ENCODE measurements around the gene RER1.
"Not testable (repeated sequence)": the region's sequence is repeated elsewhere in the genome, so short reads cannot be mapped to it uniquely, and the experiment has no call there.

The RER1 gene

GRCh38 chr1:2435746-2436355 is 44.2 kb downstream of the RER1 start:
- DNase-seq = no peak
- no peak overlapping the region for H3K27ac ChIP-seq
- H3K9me3 ChIP-seq (ENCODE audit: severe bottlenecking) = no peaks in the 10 kb centered on the region
- no peaks in the 10 kb centered on the region for H3K27me3 ChIP-seq (ENCODE audit: insufficient read depth, low read depth, severe bottlenecking)
- no peak for TF ChIP-seq CTCF (IDR thresholded peaks at IDR 0.05; ENCODE audit: low read depth, low read length)
- H3K4me3 ChIP-seq (ENCODE audit: low read depth, low read length) = no peak overlapping the region
- H3K36me3 ChIP-seq = no peaks in the 10 kb centered on the region

- no peaks in the 10 kb centered on the region for H3K27me3 ChIP-seq (ENCODE audit: insufficient read depth, low read depth, severe bottlenecking)
- no peak overlapping the region for H3K27ac ChIP-seq
Observed at GRCh38 chr1:2436876-2437275, 45.2 kb downstream of the RER1 start.

GRCh38 chr1:2437617-2438016 is 46.0 kb downstream of the RER1 start:
- Histone ChIP-seq H3K27me3 (ENCODE audit: insufficient read depth, low read depth, severe bottlenecking) (no peaks in the 10 kb centered on the region), H3K36me3 (no peaks in the 10 kb centered on the region), H3K27ac (no peak overlapping the region), H3K4me3 (ENCODE audit: low read depth, low read length) (no peak overlapping the region), H3K9me3 (ENCODE audit: severe bottlenecking) (no peaks in the 10 kb centered on the region)
- TF ChIP-seq CTCF (IDR thresholded peaks at IDR 0.05; ENCODE audit: low read depth, low read length) = no peak
- no peak for DNase-seq

More at GRCh38 chr1:2436876-2437275, 45.2 kb downstream of the RER1 start:
- Histone ChIP-seq H3K9me3 (ENCODE audit: severe bottlenecking) (no peaks in the 10 kb centered on the region), H3K4me3 (ENCODE audit: low read depth, low read length) (no peak overlapping the region), H3K36me3 (no peaks in the 10 kb centered on the region)
- TF ChIP-seq CTCF (IDR thresholded peaks at IDR 0.05; ENCODE audit: low read depth, low read length) = no peak
- no peak for DNase-seq

GRCh38 chr1:2438038-2438437 is 46.4 kb downstream of the RER1 start:
- H3K36me3 ChIP-seq = no peaks in the 10 kb centered on the region
- H3K4me3 ChIP-seq (ENCODE audit: low read depth, low read length) = no peak overlapping the region
- TF ChIP-seq CTCF (IDR thresholded peaks at IDR 0.05; ENCODE audit: low read depth, low read length) = no peak
- H3K9me3 ChIP-seq (ENCODE audit: severe bottlenecking) = no peaks in the 10 kb centered on the region
- DNase-seq = no peak
- peaks cover 3% of the 10 kb centered on the region for H3K27me3 ChIP-seq (ENCODE audit: insufficient read depth, low read depth, severe bottlenecking)
- no peak overlapping the region for H3K27ac ChIP-seq

- no peak for DNase-seq
- H3K4me3 ChIP-seq (ENCODE audit: low read depth, low read length) = no peak overlapping the region
- TF ChIP-seq CTCF (IDR thresholded peaks at IDR 0.05; ENCODE audit: low read depth, low read length) = no peak
- H3K9me3 ChIP-seq (ENCODE audit: severe bottlenecking) = no peaks in the 10 kb centered on the region
- no peaks in the 10 kb centered on the region for H3K36me3 ChIP-seq
- no peak overlapping the region for H3K27ac ChIP-seq
- H3K27me3 ChIP-seq (ENCODE audit: insufficient read depth, low read depth, severe bottlenecking) = peaks cover 5% of the 10 kb centered on the region
Observed at GRCh38 chr1:2438641-2439040, 47.0 kb downstream of the RER1 start.

- H3K27ac ChIP-seq = 0 out of 2 replicates have a peak overlapping the region, but pooled peaks have one; percentile 23
- H3K27me3 ChIP-seq (ENCODE audit: insufficient read depth, low read depth, severe bottlenecking) = peaks cover 10% of the 10 kb centered on the region
- H3K4me3 ChIP-seq (ENCODE audit: low read depth, low read length) = no peak overlapping the region
- H3K9me3 ChIP-seq (ENCODE audit: severe bottlenecking) = no peaks in the 10 kb centered on the region
- no peak for TF ChIP-seq CTCF (IDR thresholded peaks at IDR 0.05; ENCODE audit: low read depth, low read length)
- no peaks in the 10 kb centered on the region for H3K36me3 ChIP-seq
- peak; percentile 44 for DNase-seq
Observed at GRCh38 chr1:2439369-2439768, 47.7 kb downstream of the RER1 start.

GRCh38 chr1:2440346-2440745 is 48.7 kb downstream of the RER1 start:
- peaks cover 13% of the 10 kb centered on the region for H3K27me3 ChIP-seq (ENCODE audit: insufficient read depth, low read depth, severe bottlenecking)
- not testable (repeated sequence) for H3K36me3 ChIP-seq; H3K9me3 ChIP-seq (ENCODE audit: severe bottlenecking); DNase-seq; H3K27ac ChIP-seq; H3K4me3 ChIP-seq (ENCODE audit: low read depth, low read length)

Measured in WERI-Rb-1 (cell line).